Endothelial cell of umbilical vein (primary cell): ENCODE data around the gene PERP. TPM values are rescaled to one million over a fixed set of nuclear protein-coding genes. Genes with fewer than 3 reads are reported as not detected.

ENCODE experiments used
- BruUV-seq: library from RNA; stranded (reverse); fragments of 400-500 nt; replicated peaks from 2 replicates; lab custom pipeline; 2021; lab: Mats Ljungman, UMichigan
- CTCF ChIA-PET: fragments of 300-600, 350-600 bp; sonication (Branson Sonifier 250); formaldehyde crosslinking; loops from one replicate; lab custom pipeline; 2021; ENCODE audit warnings: antibody characterized with exemption, inconsistent platforms; lab: Charles Lee
- POLR2A ChIA-PET: fragments of 300-600, 350-600 bp; sonication (Branson Sonifier 250); formaldehyde crosslinking; loops from one replicate; lab custom pipeline; 2021; ENCODE audit warnings: antibody characterized with exemption, inconsistent platforms; lab: Charles Lee
- DNase-seq: peaks from one replicate; pipeline ENCODE4 v3.0.0-alpha.2; 2011; ENCODE audit warnings: low read depth, low spot score
- FAIRE-seq: peaks from 2 replicates; lab custom pipeline; 2011; peaks lifted over from hg19 to GRCh38; lab: Jason Lieb, UNC
- H2AFZ ChIP-seq: 2 replicates; pipeline ENCODE4 v1.6.0; 2012; ENCODE audit warnings: low read depth, low read length, control low read depth, inconsistent platforms
- H3K27ac ChIP-seq: 2 replicates; pipeline ENCODE4 v1.5.1; 2011; ENCODE audit warnings: low read depth, mild to moderate bottlenecking, control low read depth, low read length, moderate library complexity; ENCODE audit not compliant: insufficient read depth
- H3K27me3 ChIP-seq, 2 experiments: 2 replicates each; pipeline versions ENCODE4 v1.6.0 to v1.6.1; 2011; ENCODE audit warnings: low read length in 2 of 2, mixed read lengths in 1 of 2; ENCODE audit not compliant: control insufficient read depth in 2 of 2, insufficient read depth in 2 of 2
- H3K36me3 ChIP-seq, 2 experiments: 2 replicates in 1 of 2; 3 replicates in 1 of 2; pipeline ENCODE4 v1.5.1; 2011; ENCODE audit warnings: low read length in 2 of 2, mild to moderate bottlenecking in 1 of 2, moderate library complexity in 1 of 2; ENCODE audit not compliant: control insufficient read depth in 2 of 2, insufficient read depth in 2 of 2; ENCODE audit errors: extremely low read depth in 1 of 2
- H3K4me1 ChIP-seq: 3 replicates; pipeline ENCODE4 v1.5.1; 2011; ENCODE audit warnings: mild to moderate bottlenecking, low read length; ENCODE audit not compliant: control insufficient read depth, insufficient read depth; ENCODE audit errors: extremely low read depth
- H3K4me2 ChIP-seq: 2 replicates; pipeline ENCODE4 v1.6.1; 2011; ENCODE audit warnings: low read length, control low read depth, mixed read lengths; ENCODE audit not compliant: insufficient read depth
- H3K4me3 ChIP-seq, 3 experiments: fragments of 200-600 bp in 1 of 3; sonication (generic), shearing (Covaris generic) in 1 of 3; replicated peaks in 1 of 3; 2 replicates each; pipeline ENCODE4 v1.5.1; 2011 to 2016; ENCODE audit warnings: control low read depth in 3 of 3, low read length in 3 of 3, mild to moderate bottlenecking in 2 of 3, inconsistent platforms in 1 of 3, low read depth in 1 of 3, moderate library complexity in 1 of 3; ENCODE audit not compliant: insufficient read depth in 1 of 3
- H3K79me2 ChIP-seq: 2 replicates; pipeline ENCODE4 v1.6.0; 2012; ENCODE audit warnings: low read length, inconsistent platforms; ENCODE audit not compliant: control insufficient read depth, insufficient read depth
- H3K9ac ChIP-seq: replicated peaks from 2 replicates; pipeline ENCODE3; 2011; ENCODE audit warnings: low read length, control low read depth; ENCODE audit not compliant: insufficient read depth; ENCODE audit errors: extremely low read depth
- H3K9me1 ChIP-seq: replicated peaks from 3 replicates; pipeline ENCODE4 v1.6.0; 2011; ENCODE audit warnings: mild to moderate bottlenecking, low read length; ENCODE audit not compliant: control insufficient read depth, insufficient read depth; ENCODE audit errors: extremely low read depth
- H3K9me3 ChIP-seq: replicated peaks from 2 replicates; pipeline ENCODE4 v1.5.1; 2012; ENCODE audit warnings: low read length, inconsistent platforms; ENCODE audit not compliant: control insufficient read depth, insufficient read depth
- H4K20me1 ChIP-seq: replicated peaks from 2 replicates; pipeline ENCODE3; 2011; ENCODE audit warnings: mild to moderate bottlenecking, low read length; ENCODE audit not compliant: control insufficient read depth, insufficient read depth; ENCODE audit errors: extremely low read depth
- CTCF ChIP-seq, 2 donors: IDR thresholded peaks; 1 replicate in 1 of 2; 2 replicates in 1 of 2; pipeline ENCODE4 v1.5.1; 2011; ENCODE audit warnings: low read length in 2 of 2, mild to moderate bottlenecking in 2 of 2, moderate library complexity in 2 of 2, control low read depth in 1 of 2, inconsistent platforms in 1 of 2, low read depth in 1 of 2; ENCODE audit not compliant: insufficient read depth in 1 of 2; ENCODE audit errors: extremely low read depth in 1 of 2
- GATA2 ChIP-seq: IDR thresholded peaks from 2 replicates; pipeline ENCODE4 v1.7.0; 2011; ENCODE audit warnings: low read depth, mild to moderate bottlenecking, moderate library complexity, mixed read lengths, low read length; ENCODE audit not compliant: insufficient read length, insufficient read depth
- JUN ChIP-seq: IDR thresholded peaks from 2 replicates; pipeline ENCODE4 v1.6.1; 2011; ENCODE audit warnings: borderline replicate concordance, low read depth; ENCODE audit not compliant: insufficient read length, insufficient read depth
- POLR2A ChIP-seq: IDR thresholded peaks from 2 replicates; pipeline ENCODE4 v1.6.1; 2012; ENCODE audit warnings: low read depth, mild to moderate bottlenecking, control low read depth, low read length
- dilution Hi-C: fragments of 300-500 bp; cut with MboI; formaldehyde crosslinking; loops from one replicate; pipeline ENCODE4 v1.15.0; 2019; ENCODE audit warnings: low sequenced_read_pairs; ENCODE audit not compliant: extremely low pct_ligation_motif_present
- intact Hi-C: fragments of 100-400 bp; cut with micrococcal nuclease; formaldehyde crosslinking; loops from one replicate; pipeline ENCODE4 v1.10.0; 2022
- polyA plus RNA-seq, 4 experiments: library from polyadenylated mRNA; depleted of rRNA in 3 of 4; stranded (reverse) in 3 of 4; unstranded in 1 of 4; fragments of >200 nt; gene quantifications; 2 replicates each; pipeline versions ENCODE4 v1.2.1 to v1.2.3, GENCODE V29; 2011 to 2012; ENCODE audit warnings: missing spikeins in 1 of 4
- total RNA-seq: library from RNA; stranded (reverse); gene quantifications from 2 replicates; pipeline ENCODE4 v1.2.3, GENCODE V29; 2021
- TF ChIP-seq, protein P1 (sequence below): IDR thresholded peaks from 2 replicates; pipeline ENCODE4 v1.6.1; 2011; ENCODE audit not compliant: insufficient read depth, insufficient read length

PERP gene
- total and polyA plus RNA-seq, 2 donors (not counting 3 experiments of a cell fraction or from before 2014, with no cell fraction given): 15.7 to 27.4 TPM

- Histone ChIP-seq H3K9me1 (no peaks in the 10 kb centered on the region), H3K4me2 (peak overlapping the region; percentile 92), H2AFZ (peak overlapping the region; percentile 94), H4K20me1 (no peaks in the 10 kb centered on the region), H3K36me3 (no peaks in the 10 kb centered on the region), H3K79me2 (peaks cover 26% of the 10 kb centered on the region), H3K9ac (peak overlapping the region; percentile 88), H3K27ac (no peak overlapping the region), H3K9me3 (no peaks in the 10 kb centered on the region), H3K27me3 (peaks cover 0 to 6% of the 10 kb centered on the region in 2 experiments), H3K4me1 (peaks cover 27% of the 10 kb centered on the region), H3K4me3 (peak overlapping the region; percentile 92 to 97 (median 96))
- dilution Hi-C loops (no loop called here), intact Hi-C loops (loop anchor here (2.0 to 5.0 kb wide), 3 partner anchors 236 to 664 kb away; partner anchors contain the start of gene CCDC28A)
- FAIRE-seq (peak; percentile 12), DNase-seq (no peak)
- CTCF ChIA-PET: interaction anchor here (1.0 to 2.0 kb wide), 9 partner anchors 13 to 403 kb away, joined by 4 to 107 read pairs (median 4); no protein-coding TSS in a partner anchor
- TF ChIP-seq CTCF (IDR thresholded peaks at IDR 0.05; ENCODE audit: extremely low read depth in 1 of 2, insufficient read depth in 1 of 2, low read depth in 1 of 2, low read length in 2 of 2): no peak
- no peak for TF ChIP-seq JUN
- TF ChIP-seq GATA2: no peak
- no peak for TF ChIP-seq POLR2A
- TF ChIP-seq, protein P1, sequence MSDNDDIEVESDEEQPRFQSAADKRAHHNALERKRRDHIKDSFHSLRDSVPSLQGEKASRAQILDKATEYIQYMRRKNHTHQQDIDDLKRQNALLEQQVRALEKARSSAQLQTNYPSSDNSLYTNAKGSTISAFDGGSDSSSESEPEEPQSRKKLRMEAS: no peak
- POLR2A ChIA-PET: no interaction called here
- BruUV-seq: no TSS peak
Observed at GRCh38 chr6:138107752-138108592, 753 bp upstream of the PERP start.
